Dedifferentiated amniotic fluid mesenchymal stem cell (primary cell): ENCODE measurements around the gene ITGAE.
"Not testable (repeated sequence)": the region's sequence is repeated elsewhere in the genome, so short reads cannot be mapped to it uniquely, and the experiment has no call there.

ENCODE experiments used
- DNase-seq: peaks from one replicate; pipeline ENCODE4 v3.0.0-alpha.2; 2016; ENCODE audit errors: extremely low spot score

The ITGAE gene

DNA sequence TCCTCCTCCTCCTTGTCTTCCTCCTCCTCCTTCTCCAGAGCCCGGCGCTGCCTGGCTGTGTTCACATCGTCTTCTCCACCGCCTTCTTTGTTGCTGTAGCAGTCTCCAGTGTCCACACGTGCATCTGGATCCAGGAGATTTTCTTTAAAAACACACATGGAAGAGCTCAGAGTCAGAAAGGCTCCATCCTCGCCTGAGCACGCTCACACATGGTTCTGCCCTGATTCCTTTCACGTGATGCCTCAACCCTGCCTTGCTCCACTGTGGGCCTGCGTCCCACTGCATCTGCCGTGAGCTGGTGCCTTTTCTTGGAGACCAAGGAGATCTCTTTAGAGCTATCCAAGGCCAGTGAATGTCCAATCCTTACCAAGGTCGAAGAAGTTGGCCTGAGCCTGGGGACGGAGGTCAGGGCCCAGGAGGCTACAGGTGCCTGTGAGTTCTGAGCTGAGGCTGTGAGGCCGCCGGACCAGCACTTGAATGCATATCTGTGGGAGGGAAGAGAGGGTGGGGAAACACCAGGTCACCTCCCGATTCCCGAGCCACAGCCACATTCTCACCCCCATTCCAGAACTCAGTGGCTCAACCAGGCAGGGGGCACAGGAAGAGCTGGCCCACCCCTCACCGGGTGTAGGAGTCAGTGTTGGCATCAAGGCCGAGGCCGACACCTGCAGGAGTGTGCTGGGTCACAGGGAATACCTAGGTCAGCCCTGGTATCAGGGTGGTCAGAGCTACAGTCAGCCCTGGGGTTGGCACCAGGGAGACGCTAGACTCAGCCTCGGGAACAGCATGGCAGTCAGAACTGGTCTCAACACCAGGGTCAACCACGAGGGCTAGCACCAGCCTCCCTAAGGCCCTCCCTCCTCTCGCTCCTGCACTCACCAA lies 39.7 kb downstream of the ITGAE start:
- no peak for DNase-seq

DNA sequence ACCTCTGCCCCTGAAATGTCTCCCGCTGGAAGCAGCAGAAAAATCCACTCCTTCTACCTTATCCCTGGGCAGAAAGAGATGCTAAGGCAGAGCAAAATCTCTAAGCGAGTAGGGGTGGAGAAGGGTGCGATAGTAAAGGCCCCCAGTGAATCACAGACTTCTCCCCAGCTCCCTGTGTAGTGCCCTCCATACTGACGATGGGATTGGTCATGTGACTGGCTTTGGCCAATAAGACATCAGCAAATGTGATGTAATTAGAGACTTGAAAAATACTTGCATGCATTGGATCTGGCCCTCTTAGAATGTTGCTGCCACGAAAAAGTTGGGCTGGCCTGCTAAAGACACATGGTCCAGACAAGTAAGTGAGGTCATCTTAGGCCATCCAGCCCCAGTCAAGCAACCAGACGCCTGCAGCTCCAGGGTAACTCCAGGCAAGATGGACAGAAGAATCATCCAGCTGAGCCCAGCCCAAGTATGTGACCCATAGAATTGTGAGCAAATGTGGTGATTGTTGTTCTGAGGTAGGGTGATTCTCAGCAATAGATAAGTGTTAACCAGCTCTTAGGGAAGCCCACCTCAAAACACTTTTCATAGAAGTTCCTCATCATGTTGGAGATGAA lies 41.3 kb downstream of the ITGAE start:
- DNase-seq, result no peak

DNA sequence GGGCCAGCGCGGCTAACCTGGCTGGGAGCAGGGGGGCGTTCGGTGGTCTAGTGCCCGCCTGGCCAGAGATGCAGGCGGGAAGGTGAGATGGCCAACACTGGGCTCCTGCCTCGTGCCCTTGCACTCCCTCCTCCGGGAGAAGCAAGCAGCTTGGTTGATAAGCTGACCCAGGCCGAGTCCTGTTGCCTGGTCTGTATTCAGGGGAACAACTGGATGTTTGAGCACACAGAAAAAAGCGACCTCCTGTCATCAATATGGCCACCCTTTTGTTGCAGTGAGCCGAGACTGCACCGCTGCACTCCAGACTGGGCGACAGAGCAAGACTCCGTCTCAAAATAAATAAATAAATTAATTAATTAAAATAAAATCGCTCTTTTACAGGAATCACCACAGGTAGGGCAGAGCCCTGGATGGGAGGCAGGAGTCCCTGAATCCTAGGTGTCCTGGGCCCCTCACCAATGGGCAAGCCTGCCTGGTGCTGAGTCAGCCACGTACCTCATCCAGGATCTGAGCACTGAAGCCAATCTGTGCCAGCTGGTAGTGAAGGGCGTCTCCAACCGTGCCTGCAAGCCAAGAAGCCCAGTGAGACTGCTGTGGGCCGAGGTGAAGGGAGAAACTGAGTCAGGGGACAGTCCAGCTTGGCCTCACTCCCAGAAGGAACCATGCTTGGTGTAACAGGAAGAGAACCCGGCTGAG lies 45.5 kb downstream of the ITGAE start:
- no peak for DNase-seq

DNA sequence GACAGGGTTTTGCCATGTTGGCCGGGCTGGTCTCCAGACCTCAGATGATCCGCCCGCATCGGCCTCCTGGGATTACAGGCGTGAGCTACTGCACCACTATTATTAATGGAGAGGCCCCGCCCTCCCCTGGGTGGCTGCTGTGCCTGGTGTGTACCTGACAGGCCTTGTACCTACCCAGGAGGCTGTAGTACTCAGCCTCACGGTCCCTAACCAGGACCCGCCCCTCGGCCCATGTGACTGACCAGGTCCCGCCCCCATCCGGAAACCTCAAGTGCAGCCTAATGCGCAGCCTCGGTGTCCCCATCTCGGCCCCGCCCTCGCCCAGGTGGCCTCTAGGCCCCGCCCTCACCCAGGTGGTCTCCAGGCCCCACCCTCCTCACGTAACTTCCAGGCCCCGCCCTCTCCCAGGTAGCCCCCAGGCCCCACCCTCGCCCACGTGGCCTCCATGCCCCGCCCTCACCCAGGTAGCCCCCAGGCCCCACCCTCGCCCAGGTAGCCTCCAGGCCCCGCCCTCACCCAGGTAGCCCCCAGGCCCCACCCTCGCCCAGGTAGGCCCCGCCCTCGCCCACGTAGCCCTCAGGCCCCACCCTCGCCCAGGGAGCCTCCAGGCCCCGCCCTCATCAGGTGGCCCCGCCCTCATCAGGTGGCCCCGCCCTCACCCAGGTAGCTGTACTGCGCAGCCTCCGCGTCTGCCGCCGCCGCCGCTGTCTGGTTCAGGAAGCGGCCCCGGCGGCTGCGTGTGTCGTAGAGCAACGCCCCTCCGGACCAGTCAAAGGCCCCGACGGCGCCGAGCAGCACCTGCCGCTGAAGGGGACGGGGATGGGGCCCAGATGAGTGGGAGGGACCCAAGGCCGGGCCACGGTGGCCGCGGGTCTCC lies 46.3 kb downstream of the ITGAE start:
- no peak for DNase-seq

DNA sequence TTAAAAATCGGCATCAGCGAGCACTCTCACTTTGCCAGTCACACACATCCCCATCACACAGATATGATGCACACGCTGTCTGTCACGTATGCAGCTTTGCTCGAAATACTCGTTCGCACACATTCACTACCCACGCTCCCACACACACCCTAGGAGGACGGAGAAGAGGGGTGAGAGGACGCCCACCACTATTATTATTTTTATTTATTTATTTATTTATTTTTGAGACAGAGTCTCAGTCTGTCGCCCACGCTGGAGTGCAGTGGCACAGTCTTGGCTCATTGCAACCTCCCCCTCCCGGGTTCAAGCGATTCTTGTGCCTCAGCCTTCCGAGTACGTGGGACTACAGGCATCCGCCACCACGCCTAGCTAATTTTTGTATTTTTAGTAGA lies 46.9 kb downstream of the ITGAE start:
- DNase-seq, result no peak

DNA sequence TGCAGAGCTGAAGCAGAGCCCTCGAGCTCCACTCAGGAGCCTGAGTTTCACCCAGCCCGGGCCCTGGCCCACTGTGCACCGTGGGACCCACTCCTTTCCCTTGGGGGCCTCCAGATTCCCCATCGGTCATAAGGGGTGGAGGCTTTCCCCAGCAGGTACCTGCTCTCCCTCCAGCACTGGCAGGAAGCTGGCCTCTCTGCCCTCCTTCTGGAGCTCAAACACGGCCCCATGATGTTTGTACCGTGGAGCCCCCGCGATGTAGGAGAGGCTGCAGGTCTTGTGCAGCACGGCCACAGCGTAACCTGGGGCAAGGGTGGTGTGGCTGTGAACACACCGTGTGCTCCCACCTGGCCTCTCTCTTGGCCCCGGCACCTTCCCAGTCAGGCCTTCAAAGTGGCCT lies 47.4 kb downstream of the ITGAE start:
- DNase-seq, result no peak

DNA sequence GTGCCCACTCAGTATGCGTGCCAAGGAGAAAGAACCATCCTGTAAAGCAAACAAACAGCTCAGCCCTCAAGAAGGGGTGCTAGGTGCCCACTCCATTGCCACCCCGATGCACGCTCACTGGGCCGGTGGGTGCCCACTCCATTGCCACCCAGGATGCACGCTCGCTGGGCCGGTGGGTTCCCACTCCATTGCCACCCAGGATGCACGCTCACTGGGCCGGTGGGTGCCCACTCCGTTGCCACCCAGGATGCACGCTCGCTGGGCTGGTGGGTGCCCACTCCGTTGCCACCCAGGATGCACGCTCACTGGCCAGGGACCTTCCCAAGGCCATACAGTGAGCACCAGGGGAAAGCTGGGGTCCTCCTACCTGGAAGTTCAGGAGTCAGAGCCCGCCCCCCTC lies 49.2 kb downstream of the ITGAE start:
- no peak for DNase-seq

DNA sequence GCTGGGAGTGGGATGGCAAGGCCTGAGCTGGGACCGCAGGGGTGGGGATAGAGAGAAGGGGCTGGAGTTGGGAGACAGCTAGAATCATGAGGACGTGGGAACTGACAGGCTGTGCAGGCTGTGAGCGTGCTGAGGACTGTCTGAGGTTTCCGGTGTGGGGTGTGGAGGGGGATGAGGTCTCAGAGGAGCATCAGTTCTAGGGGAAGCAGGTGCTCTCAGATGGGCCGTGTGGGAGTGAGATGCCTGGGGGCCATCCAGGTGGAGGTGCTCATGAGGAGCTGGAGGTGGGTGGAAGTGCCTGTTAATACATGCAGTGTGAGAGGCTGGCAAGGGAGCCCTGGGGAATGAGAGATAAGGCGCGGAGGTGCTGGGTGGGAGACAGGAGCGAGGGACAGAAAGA lies 50.1 kb downstream of the ITGAE start:
- DNase-seq, result no peak

DNA sequence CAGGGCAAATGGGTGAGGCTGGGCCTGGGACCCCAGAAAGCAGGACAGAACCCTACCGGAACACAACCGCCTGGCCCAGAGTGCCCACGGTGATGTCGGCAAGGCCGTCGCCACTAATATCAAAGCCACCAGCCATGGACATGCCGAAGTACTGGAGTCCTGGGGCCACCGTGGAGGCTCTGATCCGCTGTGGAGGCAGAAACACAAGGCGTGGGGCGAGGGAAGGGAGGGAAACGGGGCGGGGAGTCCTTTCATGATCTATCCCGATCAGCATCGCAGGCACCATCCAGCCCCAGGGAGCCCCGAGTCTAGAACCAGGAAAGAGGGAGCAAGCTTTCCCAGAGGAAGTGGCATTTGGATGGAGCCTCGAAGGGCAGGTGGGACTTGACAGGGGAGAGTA lies 50.7 kb downstream of the ITGAE start:
- no peak for DNase-seq

DNA sequence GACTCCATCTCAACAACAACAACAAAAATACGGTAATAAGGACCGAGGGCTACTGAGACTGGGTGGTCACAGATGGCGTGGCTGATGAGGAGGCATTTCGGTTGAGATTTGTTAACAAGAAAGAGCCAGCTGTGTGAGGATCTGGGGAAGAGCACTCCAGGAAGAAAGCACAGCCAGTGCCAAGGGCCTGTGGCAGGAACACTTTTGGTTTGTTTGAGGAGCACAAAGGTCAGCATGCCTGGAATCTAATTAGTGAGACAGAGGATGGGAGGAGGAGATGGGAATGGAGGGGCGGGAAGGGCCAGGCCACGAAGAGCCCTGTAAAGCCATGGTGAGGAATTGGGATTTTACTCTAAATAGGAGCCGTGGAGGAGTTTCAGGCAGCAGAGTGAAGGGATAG lies 52.4 kb downstream of the ITGAE start:
- DNase-seq, result no peak

DNA sequence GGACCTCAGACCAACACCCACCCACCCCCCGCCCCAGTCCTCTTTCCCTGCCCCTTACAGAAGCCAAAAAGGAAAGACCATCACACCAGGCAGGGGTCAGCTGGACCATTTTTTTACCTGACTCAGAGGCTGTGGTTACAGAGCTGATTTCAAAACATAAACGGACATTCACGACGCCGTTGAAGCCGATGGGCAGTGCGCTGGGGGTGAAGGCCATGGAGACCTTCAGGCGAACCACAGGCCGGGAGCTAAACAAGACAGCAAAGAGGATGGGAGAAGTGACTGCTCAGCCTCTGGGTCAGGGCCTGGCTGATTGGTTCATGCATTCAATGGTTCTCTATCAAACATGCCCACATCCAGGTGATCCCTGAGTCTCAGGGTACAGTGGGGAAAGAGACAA lies 53.2 kb downstream of the ITGAE start:
- no peak for DNase-seq

DNA sequence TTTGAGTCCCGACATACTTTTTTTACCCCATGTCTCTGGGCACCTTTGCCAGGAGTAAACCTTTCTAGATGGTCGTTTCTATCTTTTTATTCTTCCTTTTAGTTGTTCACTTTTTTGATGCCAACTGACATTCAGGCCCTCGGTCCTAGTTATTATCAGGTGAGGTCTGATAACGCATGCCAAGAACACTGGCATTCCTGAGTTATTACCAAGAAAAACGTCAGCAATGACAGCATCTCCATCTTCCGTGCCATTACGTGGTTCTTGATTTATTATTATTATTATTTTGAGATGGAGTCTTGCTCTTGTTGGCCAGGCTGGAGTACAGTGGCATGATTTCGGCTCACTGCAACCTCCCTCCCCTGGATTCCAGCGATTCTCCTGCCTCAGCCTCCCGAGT lies 55.9 kb downstream of the ITGAE start:
- DNase-seq, result no peak

DNA sequence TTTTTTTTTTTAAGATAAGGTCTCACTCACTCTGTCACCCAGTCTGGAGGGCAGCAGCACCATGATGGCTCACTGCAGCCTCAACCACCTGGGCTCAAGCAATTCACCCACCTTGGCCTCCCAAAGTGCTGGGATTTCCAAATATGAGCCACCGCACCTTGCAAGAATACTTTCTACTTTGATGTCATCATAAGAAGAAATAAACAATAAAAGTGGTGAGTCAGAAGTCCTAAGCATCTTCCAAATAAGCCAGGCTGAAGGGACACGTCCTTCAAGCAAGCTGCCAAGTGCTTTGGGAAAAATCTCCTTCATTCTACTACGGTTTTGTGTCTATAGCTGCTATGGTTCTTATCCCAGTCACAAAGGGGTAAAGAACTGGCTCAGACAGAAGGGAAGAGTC lies 57.0 kb downstream of the ITGAE start:
- no peak for DNase-seq

DNA sequence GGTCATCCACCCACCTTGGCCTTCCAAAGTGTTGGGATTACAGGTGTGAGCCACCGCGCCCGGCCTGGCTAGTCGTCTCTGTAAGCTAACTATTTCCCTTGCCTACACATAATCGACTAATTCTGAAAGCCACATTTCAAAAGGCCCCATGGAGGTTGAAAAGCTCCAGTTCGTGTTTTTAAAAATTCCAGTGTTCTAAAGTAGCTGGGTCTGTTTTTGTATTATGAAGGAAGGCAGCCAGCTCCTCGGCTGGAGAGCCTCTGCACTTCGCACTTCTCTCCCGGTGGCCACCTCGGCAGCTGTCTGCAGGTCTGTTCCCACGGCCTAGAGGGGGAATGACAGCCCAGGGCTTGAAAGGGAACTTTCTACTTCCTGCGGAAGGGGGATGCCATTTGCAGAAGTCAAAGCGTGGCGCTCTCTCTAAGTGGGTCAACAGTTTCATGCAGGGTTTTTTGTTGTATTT lies 60.3 kb downstream of the ITGAE start:
- DNase-seq, result no peak

DNA sequence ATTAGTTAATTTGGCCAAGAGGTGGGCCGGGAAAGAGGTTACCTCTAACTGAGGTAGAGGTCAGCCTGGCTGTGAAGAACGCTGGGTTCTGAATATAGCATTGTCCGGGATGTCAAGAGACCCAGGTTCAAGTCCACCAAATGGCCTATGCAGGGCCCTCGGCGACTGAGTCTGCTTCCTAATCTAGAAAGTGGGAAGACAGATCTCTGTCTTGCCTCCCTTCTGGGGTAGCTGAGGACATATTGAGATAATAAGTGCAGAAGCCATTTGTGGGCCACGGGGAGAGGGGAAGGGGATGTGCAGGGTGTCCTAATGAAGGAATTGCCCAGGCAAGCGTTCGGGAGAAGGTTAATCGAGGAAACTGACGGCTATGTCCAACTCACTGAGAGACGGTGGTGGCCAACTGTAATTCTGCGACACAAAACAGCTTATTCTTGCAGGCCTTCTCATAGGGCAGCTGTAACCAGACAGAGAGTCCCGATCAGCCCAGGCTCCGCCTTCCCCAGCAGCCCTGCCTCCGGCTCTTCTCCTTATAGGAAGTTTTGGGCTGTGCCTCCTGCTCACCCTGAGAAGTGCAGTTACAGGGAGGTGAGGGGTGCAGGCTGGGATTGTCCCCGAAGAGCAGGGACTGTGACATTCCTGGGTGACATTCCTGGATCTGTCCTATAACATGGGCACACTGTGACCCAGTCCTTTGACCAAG lies 61.4 kb downstream of the ITGAE start:
- DNase-seq, result no peak

DNA sequence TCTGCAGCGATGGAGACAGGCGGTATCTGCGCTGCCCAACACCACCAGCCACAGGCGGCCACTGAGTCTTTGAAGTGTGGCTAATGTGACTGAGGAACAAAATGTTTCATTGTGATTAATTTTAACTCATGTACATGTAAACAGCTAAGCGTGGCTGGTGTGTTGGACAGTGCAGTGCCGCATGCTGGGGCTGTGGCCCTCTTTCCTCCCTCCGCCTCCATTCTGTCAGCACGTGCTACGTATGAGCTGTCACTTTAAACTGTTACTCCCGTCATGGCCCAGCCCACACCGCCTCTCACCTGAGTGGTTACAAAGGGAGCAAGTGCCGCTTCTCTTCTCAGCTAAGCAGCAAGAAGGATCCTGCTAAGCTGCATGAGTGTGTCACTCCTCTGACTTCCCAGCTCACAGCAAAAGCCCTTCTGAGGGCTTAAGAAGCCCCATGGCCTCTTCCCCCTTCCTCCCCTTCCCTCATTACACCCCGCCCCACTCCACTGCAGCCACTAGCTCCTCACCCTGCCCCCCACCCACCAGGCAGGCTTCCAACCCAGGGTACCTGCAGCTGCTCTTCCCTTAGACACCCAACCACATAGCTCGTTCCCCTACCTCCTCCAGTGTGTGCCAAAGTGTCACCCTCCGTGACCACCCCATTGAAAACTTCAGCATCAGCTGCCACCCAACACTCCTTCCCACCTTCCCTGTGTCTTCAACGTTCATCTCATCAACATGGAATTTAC lies 62.3 kb downstream of the ITGAE start:
- DNase-seq, result no peak

DNA sequence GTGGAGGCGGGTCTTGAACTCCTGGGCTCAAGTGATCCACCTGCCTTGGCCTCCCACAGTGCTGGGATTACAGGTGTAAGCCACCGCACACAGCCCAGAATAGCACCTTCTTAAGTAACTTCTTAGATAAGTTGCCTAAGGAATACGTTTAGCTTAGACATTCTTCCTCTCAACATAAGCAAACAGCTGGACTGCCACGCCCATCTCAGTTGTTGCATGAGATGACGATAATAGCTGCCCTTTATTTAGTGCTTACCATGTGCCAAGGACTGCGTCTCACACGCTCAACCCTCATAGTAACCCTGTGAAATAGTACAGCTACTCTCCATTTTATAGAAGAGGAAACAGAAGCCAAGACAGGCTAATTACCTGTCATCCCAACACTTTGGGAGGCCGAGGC lies 65.5 kb downstream of the ITGAE start:
- DNase-seq, result no peak

DNA sequence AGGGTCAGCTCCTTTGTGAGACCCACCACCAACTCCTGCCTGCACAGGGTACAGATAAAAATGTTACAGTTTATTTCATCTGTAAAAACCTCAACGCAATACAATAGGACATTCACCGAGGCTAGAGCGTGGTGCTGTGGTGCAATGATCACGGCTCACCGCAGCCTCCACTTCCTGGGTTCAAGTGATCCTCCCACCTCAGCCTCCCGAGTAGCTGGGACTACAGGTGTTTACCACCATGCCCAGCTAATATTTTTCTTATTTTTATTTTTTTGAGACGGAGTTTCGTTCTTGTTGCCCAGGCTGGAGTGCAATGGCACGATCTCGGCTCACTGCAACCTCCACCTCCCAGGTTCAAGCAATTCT lies 66.1 kb downstream of the ITGAE start:
- not testable (repeated sequence) for DNase-seq

DNA sequence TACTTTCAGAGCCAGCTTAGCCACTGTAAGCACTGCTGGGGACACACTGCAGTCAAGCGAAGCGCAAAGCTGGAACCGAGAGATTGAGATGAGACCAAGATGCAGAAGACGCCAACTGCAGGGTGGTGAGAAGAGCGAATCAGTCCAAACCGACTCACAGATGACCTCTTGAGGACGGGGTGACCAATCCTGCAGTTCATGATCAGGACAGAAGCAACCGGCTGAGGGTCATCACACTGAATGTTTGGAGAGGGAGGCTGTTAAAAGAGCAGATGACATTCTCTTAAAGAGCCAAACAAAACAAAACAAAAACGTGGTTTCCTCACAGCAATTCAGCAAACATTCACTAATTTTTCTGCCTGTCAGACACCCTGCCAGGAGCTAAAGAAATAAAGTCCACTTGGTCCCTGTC lies 68.8 kb downstream of the ITGAE start:
- DNase-seq, result no peak

DNA sequence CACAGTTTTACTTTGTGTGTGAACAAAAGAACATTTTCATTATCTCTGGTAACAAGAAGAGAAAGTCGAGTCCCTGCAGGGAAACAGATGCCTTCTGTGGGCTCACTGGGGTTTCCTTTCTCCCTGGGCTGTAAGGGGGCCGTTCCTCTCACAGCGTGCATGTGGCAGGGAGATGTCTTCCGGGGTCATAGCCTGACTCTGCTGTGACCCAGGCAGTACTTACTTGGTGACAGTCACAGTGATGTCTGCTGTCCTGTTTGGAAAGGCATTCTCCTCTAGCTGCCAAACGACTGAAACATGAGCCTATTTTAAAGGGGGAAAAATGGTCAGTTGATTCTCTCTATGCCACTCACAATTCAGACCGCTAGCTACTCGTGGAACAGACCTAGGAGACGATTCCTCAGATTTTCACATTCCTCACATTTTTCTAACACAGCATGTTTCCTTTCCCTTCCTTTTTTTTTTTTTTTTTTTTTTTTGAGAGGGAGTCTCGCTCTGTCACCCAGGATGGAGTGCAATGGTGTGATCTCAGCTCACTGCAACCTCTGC lies 70.0 kb downstream of the ITGAE start:
- peak; percentile 31 for DNase-seq
